HL-60 (cell line): ENCODE data around the gene SERPINB7.

Experiments
- CTCF ChIP-seq: IDR thresholded peaks from one replicate; pipeline ENCODE4 v1.5.1; 2011; ENCODE audit warnings: low read length, control low read depth, inconsistent platforms; ENCODE audit not compliant: insufficient read depth
- GABPA ChIP-seq: IDR thresholded peaks from 2 replicates; pipeline ENCODE4 v1.6.1; 2012; ENCODE audit warnings: low read depth
- POLR2AphosphoS5 ChIP-seq: IDR thresholded peaks from 2 replicates; pipeline ENCODE4 v1.6.1; 2012; ENCODE audit warnings: low read depth

- TF ChIP-seq CTCF: no peak
- TF ChIP-seq GABPA: no peak
- no peak for TF ChIP-seq POLR2AphosphoS5
Observed at GRCh38 chr18:63850636-63851035, 75.4 kb downstream of the SERPINB7 start.
